ENCODE results near the gene DBH. TPM values are rescaled to one million over a fixed set of nuclear protein-coding genes. Genes with fewer than 3 reads are reported as not detected.

Gene DBH
- total and polyA plus RNA-seq, 2 donors (not counting 3 experiments of a cell fraction or from before 2014, with no cell fraction given), result not detected

DNA sequence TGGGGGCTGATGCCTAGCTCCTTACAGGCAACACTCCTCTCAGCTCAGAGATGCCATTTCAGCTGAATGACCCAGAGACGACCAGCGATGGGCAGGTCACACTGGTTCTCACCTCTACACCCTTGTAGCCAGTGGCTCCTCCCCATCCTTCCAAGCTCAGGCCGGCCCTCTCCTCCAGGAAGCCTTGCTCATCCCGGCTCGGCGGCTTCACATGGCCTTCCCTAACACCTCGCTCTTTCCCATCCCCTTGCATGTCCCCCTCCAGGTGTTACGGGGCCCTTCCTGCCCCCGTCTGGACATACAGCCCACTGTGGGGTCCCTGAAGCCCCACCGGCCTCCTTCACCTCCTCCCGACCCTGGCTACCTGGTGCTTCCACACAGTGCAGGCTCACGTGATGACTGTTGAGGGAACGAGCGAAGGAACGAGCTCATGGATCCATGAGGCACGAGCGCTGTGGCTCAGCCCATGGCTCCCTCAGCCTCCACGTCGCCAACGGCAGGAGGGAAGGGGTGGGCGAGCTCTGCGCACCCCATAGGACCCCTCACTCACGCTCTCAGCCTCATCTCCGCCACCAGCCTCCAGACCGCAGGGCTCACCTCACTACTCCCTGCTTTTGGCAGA is 56.3 kb downstream of the DBH start:
- FAIRE-seq, result no peak
- no peaks in the 10 kb centered on the region for H3K79me2 ChIP-seq (ENCODE audit: control insufficient read depth, insufficient read depth, low read length)
- H3K36me3 ChIP-seq (ENCODE audit: control insufficient read depth in 2 of 2, extremely low read depth in 1 of 2, insufficient read depth in 2 of 2, low read length in 2 of 2), result no peaks in the 10 kb centered on the region
- H2AFZ ChIP-seq (ENCODE audit: low read depth, low read length), result no peak overlapping the region
- no peak for DNase-seq (ENCODE audit: low read depth, low spot score)
- dilution Hi-C loops (cut with MboI; ENCODE audit: extremely low pct_ligation_motif_present, low sequenced_read_pairs), result no loop called here
- no peak overlapping the region for H3K4me3 ChIP-seq (replicated peaks in 1 of 3; ENCODE audit: insufficient read depth in 1 of 3, low read depth in 1 of 3, low read length in 3 of 3)
- H3K27ac ChIP-seq (ENCODE audit: insufficient read depth, low read depth, low read length), result no peak overlapping the region
- BruUV-seq (replicated peaks), result no TSS peak
- intact Hi-C loops (cut with micrococcal nuclease), result no loop called here
- no peaks in the 10 kb centered on the region for H3K9me1 ChIP-seq (replicated peaks; ENCODE audit: control insufficient read depth, extremely low read depth, insufficient read depth, low read length)
- H3K9ac ChIP-seq (replicated peaks; ENCODE audit: extremely low read depth, insufficient read depth, low read length), result no peak overlapping the region
- CTCF ChIA-PET, result no interaction called here
- H3K4me2 ChIP-seq (ENCODE audit: insufficient read depth, low read length), result no peak overlapping the region
- H3K27me3 ChIP-seq (ENCODE audit: control insufficient read depth in 2 of 2, insufficient read depth in 2 of 2, low read length in 2 of 2), result peaks cover 0 to 7% of the 10 kb centered on the region in 2 experiments
- TF ChIP-seq GATA2 (IDR thresholded peaks at IDR 0.05; ENCODE audit: insufficient read depth, insufficient read length, low read depth, low read length), result no peak
- TF ChIP-seq POLR2AphosphoS5 (IDR thresholded peaks at IDR 0.05; ENCODE audit: insufficient read depth, low read depth, low read length), result no peak
- no peak for TF ChIP-seq FOS (IDR thresholded peaks at IDR 0.05; ENCODE audit: borderline replicate concordance, insufficient read depth, low read length)
- TF ChIP-seq POLR2A (IDR thresholded peaks at IDR 0.05; ENCODE audit: low read depth, low read length), result no peak
- TF ChIP-seq, protein P1, sequence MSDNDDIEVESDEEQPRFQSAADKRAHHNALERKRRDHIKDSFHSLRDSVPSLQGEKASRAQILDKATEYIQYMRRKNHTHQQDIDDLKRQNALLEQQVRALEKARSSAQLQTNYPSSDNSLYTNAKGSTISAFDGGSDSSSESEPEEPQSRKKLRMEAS (IDR thresholded peaks at IDR 0.05; ENCODE audit: insufficient read depth, insufficient read length), result no peak
- TF ChIP-seq, protein P2, sequence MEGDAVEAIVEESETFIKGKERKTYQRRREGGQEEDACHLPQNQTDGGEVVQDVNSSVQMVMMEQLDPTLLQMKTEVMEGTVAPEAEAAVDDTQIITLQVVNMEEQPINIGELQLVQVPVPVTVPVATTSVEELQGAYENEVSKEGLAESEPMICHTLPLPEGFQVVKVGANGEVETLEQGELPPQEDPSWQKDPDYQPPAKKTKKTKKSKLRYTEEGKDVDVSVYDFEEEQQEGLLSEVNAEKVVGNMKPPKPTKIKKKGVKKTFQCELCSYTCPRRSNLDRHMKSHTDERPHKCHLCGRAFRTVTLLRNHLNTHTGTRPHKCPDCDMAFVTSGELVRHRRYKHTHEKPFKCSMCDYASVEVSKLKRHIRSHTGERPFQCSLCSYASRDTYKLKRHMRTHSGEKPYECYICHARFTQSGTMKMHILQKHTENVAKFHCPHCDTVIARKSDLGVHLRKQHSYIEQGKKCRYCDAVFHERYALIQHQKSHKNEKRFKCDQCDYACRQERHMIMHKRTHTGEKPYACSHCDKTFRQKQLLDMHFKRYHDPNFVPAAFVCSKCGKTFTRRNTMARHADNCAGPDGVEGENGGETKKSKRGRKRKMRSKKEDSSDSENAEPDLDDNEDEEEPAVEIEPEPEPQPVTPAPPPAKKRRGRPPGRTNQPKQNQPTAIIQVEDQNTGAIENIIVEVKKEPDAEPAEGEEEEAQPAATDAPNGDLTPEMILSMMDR (IDR thresholded peaks at IDR 0.05; ENCODE audit: extremely low read depth in 1 of 2, insufficient read depth in 1 of 2, low read depth in 1 of 2, low read length in 2 of 2), result no peak
- no peak for TF ChIP-seq JUN (IDR thresholded peaks at IDR 0.05; ENCODE audit: borderline replicate concordance, insufficient read depth, insufficient read length, low read depth)
- TF ChIP-seq EZH2 (IDR thresholded peaks at IDR 0.05; ENCODE audit: borderline replicate concordance, low read depth, low read length, severe bottlenecking), result no peak
- TF ChIP-seq MYC (IDR thresholded peaks at IDR 0.05; ENCODE audit: low read depth, low read length), result no peak
- no peaks in the 10 kb centered on the region for H4K20me1 ChIP-seq (replicated peaks; ENCODE audit: control insufficient read depth, extremely low read depth, insufficient read depth, low read length)
- POLR2A ChIA-PET, result no interaction called here
- no peaks in the 10 kb centered on the region for H3K9me3 ChIP-seq (replicated peaks; ENCODE audit: control insufficient read depth, insufficient read depth, low read length)
- H3K4me1 ChIP-seq (ENCODE audit: control insufficient read depth, extremely low read depth, insufficient read depth, low read length), result no peaks in the 10 kb centered on the region

Measured in endothelial cell of umbilical vein (primary cell).